Hepatic stellate cell (primary cell): ENCODE measurements around the gene CDK5RAP3.
"Not testable (repeated sequence)": the region's sequence is repeated elsewhere in the genome, so short reads cannot be mapped to it uniquely, and the experiment has no call there.

Source experiments
- DNase-seq: peaks from one replicate; pipeline ENCODE4 v3.0.0; 2011; ENCODE audit warnings: low spot score

The CDK5RAP3 gene

GRCh38 chr17:47999582-47999981, 28.7 kb downstream of the CDK5RAP3 start:
- DNase-seq, result no peak

GRCh38 chr17:48001197-48001596, 30.3 kb downstream of the CDK5RAP3 start:
- no peak for DNase-seq

GRCh38 chr17:48001657-48002056, 30.7 kb downstream of the CDK5RAP3 start:
- not testable (repeated sequence) for DNase-seq

- peak; percentile 60 for DNase-seq
Observed at GRCh38 chr17:48002266-48002915, 31.5 kb downstream of the CDK5RAP3 start.

- DNase-seq, result no peak
Observed at GRCh38 chr17:48002916-48003416, 32.1 kb downstream of the CDK5RAP3 start.

- no peak for DNase-seq
Observed at GRCh38 chr17:48003417-48004151, 32.7 kb downstream of the CDK5RAP3 start.

GRCh38 chr17:48004983-48005382, 34.1 kb downstream of the CDK5RAP3 start:
- DNase-seq, result no peak

- no peak for DNase-seq
Observed at GRCh38 chr17:48006936-48007709, 36.2 kb downstream of the CDK5RAP3 start.

- DNase-seq, result no peak
Observed at GRCh38 chr17:48010193-48010592, 39.3 kb downstream of the CDK5RAP3 start.

- DNase-seq, result peak; percentile 70
Observed at GRCh38 chr17:48011405-48012150, 40.7 kb downstream of the CDK5RAP3 start.

- peak; percentile 48 for DNase-seq
Observed at GRCh38 chr17:48012151-48012520, 41.2 kb downstream of the CDK5RAP3 start.

- no peak for DNase-seq
Observed at GRCh38 chr17:48012654-48013053, 41.7 kb downstream of the CDK5RAP3 start.

GRCh38 chr17:48013876-48014594, 43.1 kb downstream of the CDK5RAP3 start:
- no peak for DNase-seq

GRCh38 chr17:48014595-48015111, 43.7 kb downstream of the CDK5RAP3 start:
- no peak for DNase-seq

GRCh38 chr17:48016112-48016511, 45.2 kb downstream of the CDK5RAP3 start:
- no peak for DNase-seq

GRCh38 chr17:48017817-48018158, 46.9 kb downstream of the CDK5RAP3 start:
- not testable (repeated sequence) for DNase-seq

GRCh38 chr17:48021934-48022333, 51.0 kb downstream of the CDK5RAP3 start:
- DNase-seq, result no peak

- DNase-seq, result no peak
Observed at GRCh38 chr17:48022901-48023300, 52.0 kb downstream of the CDK5RAP3 start.

- DNase-seq, result peak; percentile 65
Observed at GRCh38 chr17:48023400-48024148, 52.7 kb downstream of the CDK5RAP3 start.
